ENCODE results near the gene IL17RA.

Gene IL17RA

GRCh38 chr22:17072877-17073276 lies 11.9 kb upstream of the IL17RA start:
- no peak for DNase-seq (ENCODE audit: extremely low read depth, low read depth)
- TF ChIP-seq, protein P1, sequence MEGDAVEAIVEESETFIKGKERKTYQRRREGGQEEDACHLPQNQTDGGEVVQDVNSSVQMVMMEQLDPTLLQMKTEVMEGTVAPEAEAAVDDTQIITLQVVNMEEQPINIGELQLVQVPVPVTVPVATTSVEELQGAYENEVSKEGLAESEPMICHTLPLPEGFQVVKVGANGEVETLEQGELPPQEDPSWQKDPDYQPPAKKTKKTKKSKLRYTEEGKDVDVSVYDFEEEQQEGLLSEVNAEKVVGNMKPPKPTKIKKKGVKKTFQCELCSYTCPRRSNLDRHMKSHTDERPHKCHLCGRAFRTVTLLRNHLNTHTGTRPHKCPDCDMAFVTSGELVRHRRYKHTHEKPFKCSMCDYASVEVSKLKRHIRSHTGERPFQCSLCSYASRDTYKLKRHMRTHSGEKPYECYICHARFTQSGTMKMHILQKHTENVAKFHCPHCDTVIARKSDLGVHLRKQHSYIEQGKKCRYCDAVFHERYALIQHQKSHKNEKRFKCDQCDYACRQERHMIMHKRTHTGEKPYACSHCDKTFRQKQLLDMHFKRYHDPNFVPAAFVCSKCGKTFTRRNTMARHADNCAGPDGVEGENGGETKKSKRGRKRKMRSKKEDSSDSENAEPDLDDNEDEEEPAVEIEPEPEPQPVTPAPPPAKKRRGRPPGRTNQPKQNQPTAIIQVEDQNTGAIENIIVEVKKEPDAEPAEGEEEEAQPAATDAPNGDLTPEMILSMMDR (IDR thresholded peaks at IDR 0.05; ENCODE audit: low read depth, low read length), result no peak

DNA sequence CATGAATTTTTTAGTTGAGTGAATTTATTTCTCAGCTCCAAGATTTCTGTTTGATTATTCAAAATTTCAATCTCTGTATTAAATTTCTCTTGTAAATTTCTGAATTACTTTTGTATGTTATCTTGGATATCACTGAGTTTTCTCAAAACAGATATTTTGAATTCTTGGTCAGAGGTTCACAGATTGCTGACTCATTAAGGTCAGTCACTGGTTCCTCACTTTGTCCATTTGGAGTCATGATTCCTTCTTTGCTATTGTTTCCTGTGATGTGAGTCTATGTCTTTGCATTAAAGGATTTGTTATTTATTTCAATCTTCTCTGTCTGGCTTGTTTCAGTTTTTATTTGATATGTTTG lies 10.2 kb upstream of the IL17RA start:
- TF ChIP-seq, protein P1 (IDR thresholded peaks at IDR 0.05; ENCODE audit: low read depth, low read length), result no peak
- DNase-seq (ENCODE audit: extremely low read depth, low read depth), result no peak

DNA sequence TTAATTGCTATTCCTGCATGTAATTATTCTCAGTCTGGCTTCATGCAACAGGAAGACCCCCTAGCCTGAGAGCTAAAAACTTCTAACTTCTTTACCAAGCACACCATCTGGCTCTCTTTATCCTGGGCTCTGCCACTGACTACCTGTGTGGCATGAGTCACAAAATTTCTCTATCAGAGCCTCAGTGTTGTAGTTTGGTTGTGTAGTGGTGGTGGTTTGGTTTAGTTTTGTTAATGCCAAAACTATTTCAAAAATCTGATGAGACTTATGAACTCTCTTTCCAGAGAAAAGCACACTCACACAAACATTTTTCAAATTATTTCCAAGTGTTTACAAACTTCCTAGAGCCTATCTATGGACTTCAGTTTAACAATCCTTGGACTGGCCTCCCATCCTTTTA lies 7.5 kb upstream of the IL17RA start:
- TF ChIP-seq, protein P1 (IDR thresholded peaks at IDR 0.05; ENCODE audit: low read depth, low read length), result no peak
- DNase-seq (ENCODE audit: extremely low read depth, low read depth), result no peak

DNA sequence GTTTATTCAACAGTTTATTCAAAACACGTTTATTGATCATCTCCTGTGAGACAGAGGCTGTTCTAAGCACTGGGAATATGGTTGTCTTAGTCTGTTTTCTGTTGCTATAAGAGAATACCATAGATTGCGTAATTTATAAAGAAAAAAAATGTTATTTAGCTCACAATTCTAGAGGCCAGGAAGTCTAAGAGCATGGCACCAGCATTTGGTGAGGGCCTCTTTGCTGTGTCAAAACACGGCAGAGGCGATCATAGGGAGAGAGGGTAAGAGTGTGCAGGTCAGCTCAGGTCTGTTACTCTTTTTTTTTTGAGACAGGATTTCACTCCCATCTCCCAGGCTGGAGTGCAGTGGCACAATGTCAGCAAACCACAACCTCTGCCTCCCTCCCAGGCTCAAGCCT lies 5.2 kb upstream of the IL17RA start:
- DNase-seq (ENCODE audit: extremely low read depth, low read depth), result no peak
- TF ChIP-seq, protein P1 (IDR thresholded peaks at IDR 0.05; ENCODE audit: low read depth, low read length), result no peak

DNA sequence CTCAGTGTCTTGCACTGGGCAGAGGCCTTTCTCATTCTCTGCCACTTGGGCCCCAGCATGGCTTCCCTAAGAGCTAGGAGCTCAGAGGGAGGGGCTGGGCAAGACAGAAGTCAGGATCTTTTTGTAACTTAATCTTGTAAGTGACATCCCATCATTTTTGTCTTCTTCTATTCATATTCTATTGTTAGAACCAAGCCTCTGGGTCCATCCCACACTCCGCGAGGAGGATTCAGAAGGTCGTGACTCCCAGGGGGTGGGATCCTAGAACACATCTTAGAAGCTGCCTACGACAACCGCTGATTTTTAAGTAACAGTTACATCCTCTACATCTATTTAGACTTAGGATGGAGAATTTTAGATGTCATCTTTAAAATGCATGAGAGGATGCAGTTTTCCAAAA lies 1.5 kb upstream of the IL17RA start:
- DNase-seq (ENCODE audit: extremely low read depth, low read depth), result no peak
- TF ChIP-seq, protein P1 (IDR thresholded peaks at IDR 0.05; ENCODE audit: low read depth, low read length), result no peak

GRCh38 chr22:17083811-17084441 lies 874 bp upstream of the IL17RA start:
- TF ChIP-seq, protein P1 (IDR thresholded peaks at IDR 0.05; ENCODE audit: low read depth, low read length), result no peak
- DNase-seq (ENCODE audit: extremely low read depth, low read depth), result no peak

DNA sequence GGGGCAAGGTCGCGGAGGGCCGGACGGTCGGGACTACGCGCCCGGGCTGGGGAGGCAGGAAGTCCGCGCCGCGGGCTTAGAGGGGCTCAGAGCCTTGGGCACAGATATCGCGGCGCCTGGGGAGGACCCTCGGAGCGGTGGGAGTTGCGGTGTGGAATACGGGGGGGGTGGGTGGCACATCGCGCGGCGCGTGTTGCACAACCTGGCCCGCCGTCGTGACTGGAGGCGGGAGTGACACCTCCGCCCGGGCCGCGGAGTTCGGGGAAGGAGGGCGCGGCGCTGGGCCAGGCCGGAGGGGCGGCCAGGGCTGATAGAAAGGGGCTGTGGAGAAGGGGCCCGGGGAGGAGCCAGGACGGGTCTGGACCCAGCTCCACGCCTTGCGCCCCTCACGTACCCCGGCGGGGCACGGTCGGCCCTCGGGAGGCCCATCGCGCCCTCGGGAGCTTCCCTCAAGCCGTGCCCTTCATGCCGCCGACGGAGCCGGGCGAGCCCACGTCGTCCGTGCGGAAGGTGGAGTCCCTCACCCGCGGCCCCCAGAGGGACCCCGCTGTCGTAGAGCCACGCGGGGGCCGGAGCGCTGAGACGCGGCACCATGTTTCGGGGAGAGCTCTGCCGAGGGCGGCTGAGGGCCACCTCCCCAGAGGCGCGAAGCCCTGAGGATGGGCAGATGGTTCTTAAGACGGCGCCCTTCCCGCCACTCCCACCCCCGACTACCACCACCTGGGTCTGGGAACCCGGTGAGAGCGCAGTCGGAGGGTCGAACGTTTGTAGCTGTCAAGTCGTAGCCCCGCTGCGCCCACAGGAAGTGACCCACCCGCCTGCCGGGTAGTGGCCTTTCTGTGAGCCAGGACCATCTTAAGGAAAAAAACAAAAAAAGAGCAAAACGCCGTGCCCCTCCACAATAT lies 729 bp downstream of the IL17RA start:
- no peak for DNase-seq (ENCODE audit: extremely low read depth, low read depth)

More for the DNA sequence above, 729 bp downstream of the IL17RA start:
- TF ChIP-seq, protein P1 (IDR thresholded peaks at IDR 0.05; ENCODE audit: low read depth, low read length), result no peak

All from AG09319 (cell line).